BE2C (cell line): ENCODE results near the gene PSME3.
"Not testable (repeated sequence)": the region's sequence is repeated elsewhere in the genome, so short reads cannot be mapped to it uniquely, and the experiment has no call there.

Experiments
- DNase-seq: peaks from one replicate; pipeline ENCODE4 v3.0.0-alpha.2; 2020
- H3K27me3 ChIP-seq: fragments of 250-450 bp; sonication (Bioruptor Pico); 2 replicates; pipeline ENCODE4 v1.5.1; 2020; ENCODE audit warnings: mild to moderate bottlenecking
- H3K36me3 ChIP-seq: fragments of 250-450 bp; sonication (Bioruptor Pico); 2 replicates; pipeline ENCODE4 v1.5.1; 2020; ENCODE audit warnings: mild to moderate bottlenecking
- H3K4me1 ChIP-seq: fragments of 250-450 bp; sonication (Bioruptor Pico); 2 replicates; pipeline ENCODE4 v1.5.1; 2020
- H3K4me3 ChIP-seq: 2 replicates; pipeline ENCODE4 v1.5.1; 2011; ENCODE audit warnings: low read depth, low read length
- H3K9me3 ChIP-seq: fragments of 250-450 bp; sonication (Bioruptor Pico); 2 replicates; pipeline ENCODE4 v1.5.1; 2020
- CTCF ChIP-seq: IDR thresholded peaks from 2 replicates; pipeline ENCODE4 v1.5.1; 2012; ENCODE audit warnings: mild to moderate bottlenecking, low read depth, low read length

PSME3 gene

GRCh38 chr17:42868338-42868737 is 35.1 kb downstream of the PSME3 start:
- H3K36me3 ChIP-seq = no peaks in the 10 kb centered on the region
- TF ChIP-seq CTCF = no peak
- H3K4me1 ChIP-seq = no peaks in the 10 kb centered on the region
- H3K4me3 ChIP-seq = no peak overlapping the region
- no peaks in the 10 kb centered on the region; the same call in 1 of the 2 replicates for H3K9me3 ChIP-seq
- no peak for DNase-seq
- peaks cover 46% of the 10 kb centered on the region for H3K27me3 ChIP-seq

- Histone ChIP-seq H3K27me3 (peaks cover 40% of the 10 kb centered on the region), H3K4me3 (no peak overlapping the region), H3K36me3 (no peaks in the 10 kb centered on the region), H3K4me1 (no peaks in the 10 kb centered on the region), H3K9me3 (no peaks in the 10 kb centered on the region; the same call in 1 of the 2 replicates)
- TF ChIP-seq CTCF = no peak
- DNase-seq = no peak
Observed at GRCh38 chr17:42871647-42872046, 38.5 kb downstream of the PSME3 start.

- Histone ChIP-seq H3K4me1 (no peaks in the 10 kb centered on the region), H3K4me3 (no peak overlapping the region), H3K27me3 (peaks cover 42% of the 10 kb centered on the region), H3K9me3 (no peaks in the 10 kb centered on the region; the same call in 1 of the 2 replicates), H3K36me3 (no peaks in the 10 kb centered on the region)
- no peak for TF ChIP-seq CTCF
- DNase-seq = no peak
Observed at GRCh38 chr17:42872251-42872965, 39.2 kb downstream of the PSME3 start.

- no peak for DNase-seq
- no peak for TF ChIP-seq CTCF
- Histone ChIP-seq H3K27me3 (peaks cover 51% of the 10 kb centered on the region), H3K36me3 (no peaks in the 10 kb centered on the region), H3K9me3 (no peaks in the 10 kb centered on the region; the same call in 1 of the 2 replicates), H3K4me3 (no peak overlapping the region), H3K4me1 (no peaks in the 10 kb centered on the region)
Observed at GRCh38 chr17:42873315-42873714, 40.1 kb downstream of the PSME3 start.

- H3K9me3 ChIP-seq, DNase-seq, H3K4me3 ChIP-seq, H3K4me1 ChIP-seq, H3K36me3 ChIP-seq: not testable (repeated sequence)
- H3K27me3 ChIP-seq = peaks cover 57% of the 10 kb centered on the region
Observed at GRCh38 chr17:42873932-42874695, 40.9 kb downstream of the PSME3 start.

GRCh38 chr17:42877037-42877436 is 43.8 kb downstream of the PSME3 start:
- Histone ChIP-seq H3K27me3 (peaks cover 63% of the 10 kb centered on the region), H3K36me3 (no peaks in the 10 kb centered on the region), H3K9me3 (no peaks in the 10 kb centered on the region), H3K4me3 (no peak overlapping the region), H3K4me1 (no peaks in the 10 kb centered on the region)
- no peak for TF ChIP-seq CTCF
- no peak for DNase-seq
